Hypothalamus (tissue), 51 donors: Measurements from ENCODE around the gene DDX54.
A peak's percentile ranks its signal among the peaks of the same experiment; 100 is the strongest.
"Not testable (repeated sequence)": the region's sequence is repeated elsewhere in the genome, so short reads cannot be mapped to it uniquely, and the experiment has no call there.

Experiments used
- DNase-seq, 51 donors: peaks; one replicate each; lab custom pipeline; 2025; lab: John Stamatoyannopoulos, UW

The DDX54 gene

GRCh38 chr12:113221181-113221996 lies 36.1 kb upstream of the DDX54 start, which contains the start of gene TPCN1:
Gene TPCN1 (plus strand): TSS chr12:113221464. CDS start chr12:113226853, 5,389 bp downstream.
- DNase-seq, result peak; percentile 65 to 100 (median 98)

GRCh38 chr12:113220593-113221180 lies 35.4 kb upstream of the DDX54 start:
- DNase-seq, result no peak

- DNase-seq, result no peak
These were observed 30.7 kb upstream of the DDX54 start for GRCh38 chr12:113216027-113216426.

GRCh38 chr12:113214895-113215400 lies 29.7 kb upstream of the DDX54 start:
- peak in 6 of 51 donors; percentile 4 to 28 (median 16) for DNase-seq

GRCh38 chr12:113211160-113211559 lies 25.9 kb upstream of the DDX54 start:
- no peak for DNase-seq

GRCh38 chr12:113208041-113208934 lies 23.0 kb upstream of the DDX54 start:
- DNase-seq, result peak in 14 of 51 donors; percentile 12 to 32 (median 22)

GRCh38 chr12:113207613-113208040 lies 22.3 kb upstream of the DDX54 start:
- DNase-seq, result no peak

GRCh38 chr12:113206802-113207201 lies 21.5 kb upstream of the DDX54 start:
- DNase-seq, result not testable (repeated sequence)

GRCh38 chr12:113204804-113205203 lies 19.5 kb upstream of the DDX54 start:
- DNase-seq, result no peak

- no peak for DNase-seq
These were observed 18.8 kb upstream of the DDX54 start for GRCh38 chr12:113203852-113204760.

- DNase-seq, result no peak
These were observed 17.2 kb upstream of the DDX54 start for GRCh38 chr12:113202300-113203075.

- no peak for DNase-seq
These were observed 16.2 kb upstream of the DDX54 start for GRCh38 chr12:113201187-113202177.

GRCh38 chr12:113200021-113200797 lies 14.9 kb upstream of the DDX54 start:
- no peak for DNase-seq

- no peak for DNase-seq
These were observed 13.0 kb upstream of the DDX54 start for GRCh38 chr12:113198296-113198695.

GRCh38 chr12:113197518-113198077 lies 12.3 kb upstream of the DDX54 start:
- no peak for DNase-seq

GRCh38 chr12:113196990-113197389 lies 11.7 kb upstream of the DDX54 start:
- peak in 34 of 51 donors; percentile 9 to 73 (median 35) for DNase-seq
